Measurements from ENCODE around the gene LRTM1.
A peak's percentile ranks its signal among the peaks of the same experiment; 100 is the strongest.

Gene LRTM1

DNA sequence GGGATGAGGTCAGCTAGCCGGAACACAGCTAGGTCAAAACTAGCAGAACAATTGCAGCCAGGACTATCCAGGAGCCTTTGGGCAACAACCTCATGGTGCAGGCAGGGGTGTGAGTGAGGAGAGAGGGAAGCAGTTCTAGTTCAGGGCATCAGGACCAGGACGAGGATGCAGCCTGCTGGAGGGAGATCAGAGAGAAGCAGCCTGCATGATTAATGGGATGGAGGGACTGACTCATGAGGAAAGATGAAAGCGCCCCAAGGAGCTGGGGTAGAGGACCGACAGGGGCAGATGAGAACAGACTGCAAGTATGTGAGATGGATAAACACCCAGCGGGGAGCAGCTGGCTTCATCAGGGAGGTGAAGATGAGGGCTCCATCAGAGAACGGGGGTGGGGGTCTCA lies 37.9 kb upstream of the LRTM1 start:
- no peak overlapping the region for H3K4me3 ChIP-seq (replicated peaks; ENCODE audit: insufficient read depth, low read length)
- DNase-seq (ENCODE audit: low read depth in 1 of 2, low spot score in 1 of 2), result no peak
- no peak overlapping the region; the same call in none of the 2 replicates for H3K27ac ChIP-seq (replicated peaks)
- TF ChIP-seq GABPA (IDR thresholded peaks at IDR 0.05; ENCODE audit: low read depth) (no peak), REST (IDR thresholded peaks at IDR 0.05; ENCODE audit: insufficient replicate concordance, low read depth) (no peak), SPI1 (IDR thresholded peaks at IDR 0.05; ENCODE audit: borderline replicate concordance, low read depth) (no peak), POLR2AphosphoS5 (IDR thresholded peaks at IDR 0.05; ENCODE audit: low read depth) (no peak)
- TF ChIP-seq, protein P1, sequence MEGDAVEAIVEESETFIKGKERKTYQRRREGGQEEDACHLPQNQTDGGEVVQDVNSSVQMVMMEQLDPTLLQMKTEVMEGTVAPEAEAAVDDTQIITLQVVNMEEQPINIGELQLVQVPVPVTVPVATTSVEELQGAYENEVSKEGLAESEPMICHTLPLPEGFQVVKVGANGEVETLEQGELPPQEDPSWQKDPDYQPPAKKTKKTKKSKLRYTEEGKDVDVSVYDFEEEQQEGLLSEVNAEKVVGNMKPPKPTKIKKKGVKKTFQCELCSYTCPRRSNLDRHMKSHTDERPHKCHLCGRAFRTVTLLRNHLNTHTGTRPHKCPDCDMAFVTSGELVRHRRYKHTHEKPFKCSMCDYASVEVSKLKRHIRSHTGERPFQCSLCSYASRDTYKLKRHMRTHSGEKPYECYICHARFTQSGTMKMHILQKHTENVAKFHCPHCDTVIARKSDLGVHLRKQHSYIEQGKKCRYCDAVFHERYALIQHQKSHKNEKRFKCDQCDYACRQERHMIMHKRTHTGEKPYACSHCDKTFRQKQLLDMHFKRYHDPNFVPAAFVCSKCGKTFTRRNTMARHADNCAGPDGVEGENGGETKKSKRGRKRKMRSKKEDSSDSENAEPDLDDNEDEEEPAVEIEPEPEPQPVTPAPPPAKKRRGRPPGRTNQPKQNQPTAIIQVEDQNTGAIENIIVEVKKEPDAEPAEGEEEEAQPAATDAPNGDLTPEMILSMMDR (IDR thresholded peaks at IDR 0.05; ENCODE audit: insufficient read depth, low read length), result no peak
- H3K27me3 ChIP-seq (ENCODE audit: insufficient read depth, poor library complexity, severe bottlenecking), result no peaks in the 10 kb centered on the region

DNA sequence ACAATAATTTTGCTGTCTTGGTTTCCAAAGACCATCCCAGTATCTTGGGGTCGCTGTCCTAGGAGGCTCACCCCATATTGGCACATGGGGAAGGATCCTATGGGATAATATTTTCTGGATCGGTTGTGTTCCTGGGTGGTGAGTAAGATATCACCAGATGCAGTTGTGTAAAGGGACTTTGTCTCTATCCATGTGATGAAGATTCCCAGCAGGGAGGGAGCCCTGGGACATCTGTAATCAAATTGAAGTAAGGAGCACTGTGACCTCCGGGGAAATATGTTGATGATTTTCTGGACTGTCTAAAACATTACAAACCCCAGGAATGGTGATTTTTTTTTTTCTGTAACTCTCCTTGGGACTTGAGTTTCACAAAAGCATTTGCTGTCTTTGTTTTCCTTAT lies 36.2 kb upstream of the LRTM1 start:
- DNase-seq (ENCODE audit: low read depth in 1 of 2, low spot score in 1 of 2), result no peak
- peak overlapping the region; percentile 40 for H3K27ac ChIP-seq (replicated peaks)
- H3K27me3 ChIP-seq (ENCODE audit: insufficient read depth, poor library complexity, severe bottlenecking), result no peaks in the 10 kb centered on the region
- TF ChIP-seq REST (IDR thresholded peaks at IDR 0.05; ENCODE audit: insufficient replicate concordance, low read depth) (no peak), GABPA (IDR thresholded peaks at IDR 0.05; ENCODE audit: low read depth) (no peak), POLR2AphosphoS5 (IDR thresholded peaks at IDR 0.05; ENCODE audit: low read depth) (no peak), SPI1 (IDR thresholded peaks at IDR 0.05; ENCODE audit: borderline replicate concordance, low read depth) (no peak)
- TF ChIP-seq, protein P1 (IDR thresholded peaks at IDR 0.05; ENCODE audit: insufficient read depth, low read length), result no peak
- no peak overlapping the region for H3K4me3 ChIP-seq (replicated peaks; ENCODE audit: insufficient read depth, low read length)

DNA sequence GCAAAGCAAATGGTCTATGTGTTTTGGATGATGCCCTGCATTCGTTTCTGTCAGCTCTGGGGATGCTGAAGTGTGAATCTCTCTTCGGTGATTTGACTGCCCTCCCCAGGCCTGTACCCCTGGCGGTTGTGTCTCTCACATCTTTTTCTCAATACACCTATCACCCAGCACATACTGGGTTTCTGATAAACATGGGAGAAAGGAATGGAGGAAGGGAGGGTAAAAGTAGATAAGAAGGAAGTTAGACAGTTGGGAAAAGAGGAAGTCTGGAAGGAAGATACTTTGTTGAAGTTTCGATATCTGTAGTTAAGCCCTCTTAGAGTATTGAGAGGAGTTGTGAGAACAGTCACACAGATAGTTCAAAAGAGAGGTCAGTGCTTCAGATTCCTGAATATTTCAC lies 35.8 kb upstream of the LRTM1 start:
- H3K27me3 ChIP-seq (ENCODE audit: insufficient read depth, poor library complexity, severe bottlenecking), result no peaks in the 10 kb centered on the region
- H3K4me3 ChIP-seq (replicated peaks; ENCODE audit: insufficient read depth, low read length), result no peak overlapping the region
- peak; percentile 96 for TF ChIP-seq SPI1 (IDR thresholded peaks at IDR 0.05; ENCODE audit: borderline replicate concordance, low read depth)
- TF ChIP-seq POLR2AphosphoS5 (IDR thresholded peaks at IDR 0.05; ENCODE audit: low read depth), result no peak
- TF ChIP-seq, protein P1 (IDR thresholded peaks at IDR 0.05; ENCODE audit: insufficient read depth, low read length), result no peak
- no peak for TF ChIP-seq GABPA (IDR thresholded peaks at IDR 0.05; ENCODE audit: low read depth)
- DNase-seq (ENCODE audit: low read depth in 1 of 2, low spot score in 1 of 2), result peak in 1 of 2 experiments; percentile 6
- peak overlapping the region; percentile 40 for H3K27ac ChIP-seq (replicated peaks)

DNA sequence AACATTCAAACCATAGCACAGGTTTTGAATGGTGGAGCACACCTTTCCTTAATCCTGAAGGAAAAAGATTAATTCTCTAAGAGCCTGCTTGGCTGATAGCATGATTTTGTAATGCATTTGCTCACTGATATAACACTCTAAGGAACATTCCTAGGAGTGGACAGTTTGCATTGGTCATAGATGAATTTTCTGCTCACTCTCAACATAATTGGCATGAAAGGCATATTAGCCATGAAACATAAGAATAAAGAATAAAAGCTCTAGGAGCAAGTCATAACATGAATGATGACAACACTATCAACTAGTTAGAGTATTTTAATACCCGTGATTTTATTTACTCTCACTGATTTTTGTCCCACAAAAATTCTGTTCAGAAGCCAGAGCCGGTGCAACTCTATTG lies 34.3 kb upstream of the LRTM1 start:
- TF ChIP-seq POLR2AphosphoS5 (IDR thresholded peaks at IDR 0.05; ENCODE audit: low read depth), result no peak
- TF ChIP-seq, protein P1 (IDR thresholded peaks at IDR 0.05; ENCODE audit: insufficient read depth, low read length), result no peak
- TF ChIP-seq SPI1 (IDR thresholded peaks at IDR 0.05; ENCODE audit: borderline replicate concordance, low read depth), result no peak
- no peak for TF ChIP-seq GABPA (IDR thresholded peaks at IDR 0.05; ENCODE audit: low read depth)
- TF ChIP-seq REST (IDR thresholded peaks at IDR 0.05; ENCODE audit: insufficient replicate concordance, low read depth), result no peak
- no peak overlapping the region for H3K4me3 ChIP-seq (replicated peaks; ENCODE audit: insufficient read depth, low read length)
- H3K27me3 ChIP-seq (ENCODE audit: insufficient read depth, poor library complexity, severe bottlenecking), result no peaks in the 10 kb centered on the region
- no peak for DNase-seq (ENCODE audit: low read depth in 1 of 2, low spot score in 1 of 2)
- no peak overlapping the region for H3K27ac ChIP-seq (replicated peaks)
